CD4-positive, alpha-beta T cell (primary cell): ENCODE data around the gene EIF4EBP2. TPM values are rescaled to one million over a fixed set of nuclear protein-coding genes. Genes with fewer than 3 reads are reported as not detected.

ENCODE experiments used
- ATAC-seq: fragments of 200-7000 bp; cut with Tn5 transposase; one replicate; pipeline ENCODE4 v1.10.0; 2022; ENCODE audit warnings: mild to moderate bottlenecking; ENCODE audit not compliant: poor library complexity
- CTCF ChIA-PET: fragments of 350-600 bp; sonication (Branson Sonifier 250); formaldehyde crosslinking; loops from one replicate; lab custom pipeline; 2021; ENCODE audit warnings: antibody characterized with exemption, inconsistent platforms; lab: Charles Lee
- POLR2A ChIA-PET: fragments of 350-600 bp; sonication (Branson Sonifier 250); formaldehyde crosslinking; loops from one replicate; lab custom pipeline; 2021; ENCODE audit warnings: antibody characterized with exemption, inconsistent platforms; lab: Charles Lee
- DNase-seq, 14 experiments: peaks; one replicate each; pipeline ENCODE4 v3.0.0-alpha.2; 2013 to 2020; ENCODE audit warnings: mixed read lengths in 2 of 14
- H3K27ac ChIP-seq, 2 donors: one replicate each; pipeline versions ENCODE4 v1.5.1 to v1.7.0; 2013; ENCODE audit warnings: low read length in 2 of 2, low read depth in 1 of 2, mild to moderate bottlenecking in 1 of 2
- H3K27me3 ChIP-seq, 2 experiments: 1 replicate in 1 of 2; 2 replicates in 1 of 2; pipeline versions ENCODE4 v1.6.1 to v1.7.0; 2013; ENCODE audit warnings: low read length in 2 of 2, control low read depth in 1 of 2, mild to moderate bottlenecking in 1 of 2, moderate library complexity in 1 of 2; ENCODE audit not compliant: insufficient read depth in 2 of 2, control insufficient read depth in 1 of 2
- H3K36me3 ChIP-seq: one replicate; pipeline ENCODE4 v1.6.1; 2013; ENCODE audit warnings: low read length, control low read depth; ENCODE audit not compliant: insufficient read depth
- H3K4me1 ChIP-seq: one replicate; pipeline ENCODE4 v1.6.1; 2013; ENCODE audit warnings: low read length, control low read depth; ENCODE audit not compliant: insufficient read depth
- H3K4me3 ChIP-seq: one replicate; pipeline ENCODE4 v1.5.1; 2013; ENCODE audit warnings: mild to moderate bottlenecking, low read length, moderate library complexity
- H3K9me3 ChIP-seq, 2 experiments: 1 replicate in 1 of 2; 2 replicates in 1 of 2; pipeline versions ENCODE4 v1.6.1 to v1.7.0; 2013; ENCODE audit warnings: low read length in 2 of 2, mild to moderate bottlenecking in 2 of 2, control low read depth in 1 of 2, moderate library complexity in 1 of 2; ENCODE audit not compliant: control insufficient read depth in 1 of 2, insufficient read depth in 1 of 2
- H3K27ac Mint-ChIP-seq: one replicate; pipeline ENCODE4 v1.8.0; 2020; ENCODE audit warnings: mixed read lengths
- H3K27me3 Mint-ChIP-seq: one replicate; pipeline ENCODE4 v1.8.0; 2021; ENCODE audit warnings: mixed read lengths
- H3K36me3 Mint-ChIP-seq: one replicate; pipeline ENCODE4 v1.8.0; 2021; ENCODE audit warnings: low read depth, mixed read lengths
- H3K4me1 Mint-ChIP-seq: one replicate; pipeline ENCODE4 v1.8.0; 2021; ENCODE audit warnings: low read depth, mixed read lengths
- H3K4me3 Mint-ChIP-seq: one replicate; pipeline ENCODE4 v1.8.0; 2020; ENCODE audit warnings: mild to moderate bottlenecking, mixed read lengths
- H3K9me3 Mint-ChIP-seq: one replicate; pipeline ENCODE4 v1.8.0; 2020; ENCODE audit warnings: mixed read lengths
- CTCF ChIP-seq: fragments of 200-600 bp; IDR thresholded peaks from one replicate; pipeline ENCODE4 v1.8.0; 2022; ENCODE audit warnings: antibody characterized with exemption, mild to moderate bottlenecking
- intact Hi-C, 2 experiments: fragments of 100-400 bp; cut with DNase I in 1 of 2; cut with micrococcal nuclease in 1 of 2; formaldehyde crosslinking; loops; one replicate each; pipeline versions ENCODE4 v1.15.1 to v1.9.0; 2023 to 2025; cut with DNase I, micrococcal nuclease
- total RNA-seq, 174 experiments: library from RNA in 2 of 174; stranded (reverse) in 2 of 174; gene quantifications; one replicate each; pipeline ENCODE4 v1.2.3 and lab custom pipeline; 2021 to 2026

The EIF4EBP2 gene
- total RNA-seq, 2 experiments from 2014 or later = 21.4 to 22.6 TPM

- Mint-ChIP-seq H3K27me3 (peaks cover 18% of the 10 kb centered on the region), H3K4me1 (no peaks in the 10 kb centered on the region), H3K4me3 (no peak overlapping the region), H3K9me3 (no peaks in the 10 kb centered on the region), H3K36me3 (no peaks in the 10 kb centered on the region), H3K27ac (no peak overlapping the region)
- no peaks in the 10 kb centered on the region for H3K36me3 ChIP-seq
- H3K4me1 ChIP-seq = no peaks in the 10 kb centered on the region
- no peak for ATAC-seq
- intact Hi-C loops = no loop called here
- no peak for TF ChIP-seq CTCF
- no peaks in the 10 kb centered on the region for H3K9me3 ChIP-seq
- DNase-seq = no peak
- ChIA-PET POLR2A (no interaction called here), CTCF (no interaction called here)
- H3K27me3 ChIP-seq = peaks cover 0 to 2% of the 10 kb centered on the region in 2 experiments
- H3K4me3 ChIP-seq = no peak overlapping the region
- no peak overlapping the region for H3K27ac ChIP-seq
Observed at GRCh38 chr10:70448236-70448635, 44.3 kb downstream of the EIF4EBP2 start.

GRCh38 chr10:70455213-70455630 is 51.3 kb downstream of the EIF4EBP2 start:
- H3K4me1 ChIP-seq = peaks cover 12% of the 10 kb centered on the region
- intact Hi-C loops = no loop called here
- H3K36me3 Mint-ChIP-seq = no peaks in the 10 kb centered on the region
- H3K27ac ChIP-seq = no peak overlapping the region
- H3K27me3 Mint-ChIP-seq = peaks cover 50% of the 10 kb centered on the region
- no peaks in the 10 kb centered on the region for H3K4me1 Mint-ChIP-seq
- H3K27me3 ChIP-seq = peaks cover 18 to 31% of the 10 kb centered on the region in 2 experiments
- H3K9me3 Mint-ChIP-seq = no peaks in the 10 kb centered on the region
- no peak for TF ChIP-seq CTCF
- H3K9me3 ChIP-seq = no peaks in the 10 kb centered on the region
- ChIA-PET POLR2A (interaction anchor here (0.6 to 1.1 kb wide), 2 partner anchors 12 to 51 kb away, joined by 3 to 4 read pairs; partner anchors contain the start of gene EIF4EBP2), CTCF (no interaction called here)
- ATAC-seq = no peak
- no peak overlapping the region for H3K4me3 ChIP-seq
- no peak for DNase-seq
- no peaks in the 10 kb centered on the region for H3K36me3 ChIP-seq
- no peak overlapping the region for H3K27ac Mint-ChIP-seq
- no peak overlapping the region for H3K4me3 Mint-ChIP-seq

GRCh38 chr10:70456164-70456563 is 52.2 kb downstream of the EIF4EBP2 start:
- H3K4me3 Mint-ChIP-seq = no peak overlapping the region
- ATAC-seq (no peak), DNase-seq (no peak)
- no peaks in the 10 kb centered on the region for H3K36me3 Mint-ChIP-seq
- H3K27ac Mint-ChIP-seq = no peak overlapping the region
- no peak overlapping the region for H3K27ac ChIP-seq
- peaks cover under 1% of the 10 kb centered on the region for H3K4me1 Mint-ChIP-seq
- intact Hi-C loops = no loop called here
- ChIA-PET CTCF (no interaction called here), POLR2A (interaction anchor here (1.1 kb wide), 1 partner anchor 52 kb away, joined by 4 read pairs; the partner anchor contains the start of gene EIF4EBP2)
- H3K36me3 ChIP-seq = no peaks in the 10 kb centered on the region
- H3K4me3 ChIP-seq = no peak overlapping the region
- no peaks in the 10 kb centered on the region for H3K9me3 Mint-ChIP-seq
- H3K9me3 ChIP-seq = no peaks in the 10 kb centered on the region
- peaks cover 12% of the 10 kb centered on the region for H3K4me1 ChIP-seq
- peaks cover 16 to 34% of the 10 kb centered on the region in 2 experiments for H3K27me3 ChIP-seq
- peaks cover 57% of the 10 kb centered on the region for H3K27me3 Mint-ChIP-seq
- TF ChIP-seq CTCF = no peak
